GM18520 (cell line): ENCODE results near the gene GBGT1.

Experiments
- ATAC-seq: cut with Tn5 transposase; IDR thresholded peaks from one replicate; pipeline ENCODE4 v1.9.1; 2021; ENCODE audit not compliant: unreplicated experiment

Gene GBGT1

GRCh38 chr9:133104718-133105460, 58.8 kb downstream of the GBGT1 start:
- ATAC-seq: no peak

GRCh38 chr9:133103987-133104505, 59.7 kb downstream of the GBGT1 start:
- ATAC-seq: no peak

- ATAC-seq: no peak
Measured at GRCh38 chr9:133103183-133103986, 60.3 kb downstream of the GBGT1 start.
